Lower leg skin (tissue), 4 donors: ENCODE results near the gene EIPR1. TPM values are rescaled to one million over a fixed set of nuclear protein-coding genes. Genes with fewer than 3 reads are reported as not detected.

ENCODE experiments used
- DNase-seq, 2 donors: peaks; one replicate each; pipeline ENCODE4 v3.0.0-alpha.2; 2019; ENCODE audit warnings: low spot score in 2 of 2
- H3K4me3 ChIP-seq: fragments of 200-600 bp; sonication (generic); 2 replicates; pipeline ENCODE4 v1.5.1; 2017; ENCODE audit warnings: mild to moderate bottlenecking, low read depth; ENCODE audit not compliant: poor library complexity, severe bottlenecking
- POLR2A ChIP-seq, 2 donors: fragments of 450-650 bp; IDR thresholded peaks; one replicate each; pipeline ENCODE4 v1.6.1; 2016 to 2017; ENCODE audit warnings: antibody characterized with exemption in 2 of 2, mild to moderate bottlenecking in 1 of 2, moderate library complexity in 1 of 2
- WGBS, 2 donors: methylation state at CpG; one replicate each; pipeline ENCODE4 v1.1.5; 2018; 5-methylcytosine and 5-hydroxymethylcytosine counted together
- intact Hi-C: fragments of 100-400 bp; cut with DNase I; formaldehyde crosslinking; loops from one replicate; pipeline ENCODE4 v1.15.0; 2023; ENCODE audit warnings: low total_unique reads
- total RNA-seq, 4 donors: library from RNA; depleted of rRNA; stranded (reverse); fragments of >200 nt; gene quantifications; one replicate each; pipeline ENCODE4 v1.1.0, GENCODE V29; 2016
- TF ChIP-seq, protein P1 (sequence below), 3 donors: fragments of 450-650 bp; IDR thresholded peaks; one replicate each; pipeline ENCODE4 v1.5.1; 2016; ENCODE audit warnings: antibody characterized with exemption in 3 of 3, mild to moderate bottlenecking in 3 of 3, moderate library complexity in 2 of 3

EIPR1 gene
- total RNA-seq, 4 donors from 2014 or later = 11.8 to 44.7 (median 26.9) TPM

DNA sequence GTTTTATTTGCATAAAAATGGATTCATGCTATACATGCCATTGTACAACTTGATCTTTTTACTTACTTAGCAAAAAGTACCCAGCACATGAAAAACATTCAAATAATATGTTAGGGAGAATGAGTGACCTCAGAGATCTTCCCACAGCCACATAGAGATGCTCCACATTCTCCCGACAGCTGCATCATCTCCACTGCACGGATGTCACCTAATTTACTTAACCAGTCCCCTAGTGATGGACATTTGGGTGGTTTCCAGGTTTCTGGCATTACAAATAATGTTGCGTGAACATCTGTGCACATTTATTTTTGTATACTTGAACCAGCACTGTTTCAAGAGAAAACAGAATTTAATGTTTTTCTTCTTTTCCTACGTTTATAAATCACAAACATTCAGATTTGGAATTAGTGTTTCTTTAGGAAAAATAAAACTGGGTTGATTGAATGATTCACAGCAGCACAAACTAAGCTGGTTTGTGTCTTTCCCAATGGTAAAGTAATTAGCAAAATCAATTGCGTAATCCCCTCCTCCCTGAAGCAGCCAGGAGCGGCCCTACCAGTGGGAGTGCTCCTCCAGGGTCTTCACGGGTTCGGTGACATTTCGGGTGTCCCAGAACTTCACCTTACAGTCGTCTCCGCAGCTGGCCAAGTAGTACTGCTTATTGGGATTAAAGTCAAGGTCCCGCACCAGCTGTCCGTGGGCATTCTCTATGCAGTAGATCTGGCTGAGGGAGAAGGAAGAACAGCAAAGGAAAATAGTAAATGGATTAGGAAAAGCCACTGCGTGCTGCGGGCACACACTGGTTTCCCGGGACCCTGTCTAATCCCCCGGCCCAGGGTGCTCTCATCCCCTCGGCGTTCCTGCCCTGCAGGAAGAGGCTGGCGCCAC is 183.9 kb downstream of the EIPR1 start:
- 85 to 89% methylated on average over 20 of the region's 20 CpGs for whole genome bisulfite sequencing, 2 donors

GRCh38 chr2:3192920-3193319 is 184.7 kb downstream of the EIPR1 start:
- intact Hi-C loops = no loop called here
- no peak for DNase-seq
- no peak overlapping the region for H3K4me3 ChIP-seq
- TF ChIP-seq POLR2A (IDR thresholded peaks at IDR 0.05) = no peak
- TF ChIP-seq, protein P1, sequence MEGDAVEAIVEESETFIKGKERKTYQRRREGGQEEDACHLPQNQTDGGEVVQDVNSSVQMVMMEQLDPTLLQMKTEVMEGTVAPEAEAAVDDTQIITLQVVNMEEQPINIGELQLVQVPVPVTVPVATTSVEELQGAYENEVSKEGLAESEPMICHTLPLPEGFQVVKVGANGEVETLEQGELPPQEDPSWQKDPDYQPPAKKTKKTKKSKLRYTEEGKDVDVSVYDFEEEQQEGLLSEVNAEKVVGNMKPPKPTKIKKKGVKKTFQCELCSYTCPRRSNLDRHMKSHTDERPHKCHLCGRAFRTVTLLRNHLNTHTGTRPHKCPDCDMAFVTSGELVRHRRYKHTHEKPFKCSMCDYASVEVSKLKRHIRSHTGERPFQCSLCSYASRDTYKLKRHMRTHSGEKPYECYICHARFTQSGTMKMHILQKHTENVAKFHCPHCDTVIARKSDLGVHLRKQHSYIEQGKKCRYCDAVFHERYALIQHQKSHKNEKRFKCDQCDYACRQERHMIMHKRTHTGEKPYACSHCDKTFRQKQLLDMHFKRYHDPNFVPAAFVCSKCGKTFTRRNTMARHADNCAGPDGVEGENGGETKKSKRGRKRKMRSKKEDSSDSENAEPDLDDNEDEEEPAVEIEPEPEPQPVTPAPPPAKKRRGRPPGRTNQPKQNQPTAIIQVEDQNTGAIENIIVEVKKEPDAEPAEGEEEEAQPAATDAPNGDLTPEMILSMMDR (IDR thresholded peaks at IDR 0.05) = no peak
- WGBS, 2 donors = 91 to 94% methylated on average over 7 of the region's 7 CpGs

More for the DNA sequence above, 183.9 kb downstream of the EIPR1 start:
- H3K4me3 ChIP-seq = no peak overlapping the region
- intact Hi-C loops = no loop called here
- no peak for DNase-seq
- TF ChIP-seq, protein P1 (IDR thresholded peaks at IDR 0.05) = no peak
- TF ChIP-seq POLR2A (IDR thresholded peaks at IDR 0.05) = no peak

DNA sequence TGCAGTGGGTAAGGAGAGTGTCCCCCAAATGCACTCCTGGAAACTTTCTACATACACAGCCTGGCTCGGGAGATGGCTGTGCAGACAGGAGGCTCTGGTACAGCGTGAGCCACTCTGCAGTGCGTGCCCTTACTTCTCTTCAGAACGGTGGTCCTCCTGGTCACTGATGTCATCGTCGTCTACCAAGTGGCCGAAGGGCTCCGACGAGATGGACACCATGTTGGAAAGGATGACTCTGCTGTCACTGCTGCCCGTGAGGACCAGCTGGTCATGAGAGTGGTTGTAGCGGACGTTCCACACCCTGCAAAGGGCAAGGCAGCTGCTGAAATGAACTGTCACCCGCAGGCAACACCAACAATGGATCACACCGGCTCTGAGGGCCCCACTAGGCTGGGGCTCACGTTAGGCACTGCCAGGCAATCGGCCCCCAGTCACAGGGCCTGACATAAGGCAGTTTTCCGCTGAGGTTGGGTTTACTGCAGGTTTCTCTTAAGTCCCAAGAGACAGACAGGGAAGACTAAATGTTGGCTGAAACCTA is 185.3 kb downstream of the EIPR1 start:
- 96 to 99% methylated on average over 17 of the region's 17 CpGs for WGBS, 2 donors
- no peak overlapping the region for H3K4me3 ChIP-seq
- TF ChIP-seq, protein P1 (IDR thresholded peaks at IDR 0.05) = no peak
- no peak for TF ChIP-seq POLR2A (IDR thresholded peaks at IDR 0.05)
- intact Hi-C loops = no loop called here
- no peak for DNase-seq

DNA sequence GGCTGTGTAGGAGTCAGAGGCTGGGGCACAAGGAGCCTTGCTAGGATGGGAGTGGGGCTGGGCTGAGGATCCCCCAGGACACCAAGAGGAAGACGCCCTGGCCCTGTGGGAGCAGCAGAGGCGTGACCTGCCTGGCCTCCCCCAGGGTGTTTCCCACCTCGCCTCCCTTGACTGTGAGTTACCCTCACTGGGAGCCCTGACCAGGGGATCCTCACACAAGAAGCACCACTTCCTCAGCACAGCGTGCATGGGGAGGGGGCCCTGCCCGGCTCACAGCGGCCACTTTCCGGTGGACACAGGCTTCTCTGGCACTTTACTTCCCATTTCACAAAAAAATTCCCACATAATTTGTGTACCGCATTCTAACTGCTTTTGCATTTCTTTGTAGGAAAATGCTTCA is 187.7 kb downstream of the EIPR1 start:
- WGBS, 2 donors = 97 to 98% methylated on average over 8 of the region's 8 CpGs
- DNase-seq = no peak
- H3K4me3 ChIP-seq = no peak overlapping the region
- intact Hi-C loops = no loop called here
- TF ChIP-seq POLR2A (IDR thresholded peaks at IDR 0.05) = no peak
- TF ChIP-seq, protein P1 (IDR thresholded peaks at IDR 0.05) = no peak

GRCh38 chr2:3189076-3189591 is 188.5 kb downstream of the EIPR1 start:
- WGBS, 2 donors = 82 to 90% methylated on average over 20 to 26 of the region's 26 CpGs
- DNase-seq = no peak
- H3K4me3 ChIP-seq = no peak overlapping the region
- TF ChIP-seq POLR2A (IDR thresholded peaks at IDR 0.05) = no peak
- TF ChIP-seq, protein P1 (IDR thresholded peaks at IDR 0.05) = no peak
- intact Hi-C loops = no loop called here
